DND-41 (cell line): ENCODE data around the gene LEUTX.

Source experiments
- ATAC-seq: fragments of 200-7000 bp; cut with Tn5 transposase; 3 replicates; pipeline ENCODE4 v1.9.1; 2021; ENCODE audit warnings: low read depth; ENCODE audit not compliant: insufficient read depth
- DNase-seq: peaks from one replicate; pipeline ENCODE4 v3.0.0-alpha.2; 2020
- H2AFZ ChIP-seq: 2 replicates; pipeline ENCODE4 v1.6.0; 2012; ENCODE audit warnings: low read depth, low read length
- H3K27ac ChIP-seq: 2 replicates; pipeline ENCODE4 v1.5.1; 2012; ENCODE audit warnings: low read length, inconsistent platforms
- H3K27me3 ChIP-seq: fragments of 200-600 bp; sonication (generic); 2 replicates; pipeline ENCODE4 v1.6.0; 2012; ENCODE audit warnings: low read length, mild to moderate bottlenecking, inconsistent platforms; ENCODE audit not compliant: insufficient read depth, poor library complexity
- H3K36me3 ChIP-seq: 2 replicates; pipeline ENCODE4 v1.5.1; 2012; ENCODE audit warnings: low read length, inconsistent platforms; ENCODE audit not compliant: insufficient read depth
- H3K4me1 ChIP-seq: 2 replicates; pipeline ENCODE4 v1.5.1; 2012; ENCODE audit warnings: mild to moderate bottlenecking, low read length; ENCODE audit not compliant: insufficient read depth
- H3K4me2 ChIP-seq: 2 replicates; pipeline ENCODE4 v1.6.0; 2012; ENCODE audit warnings: mild to moderate bottlenecking, moderate library complexity, low read length, inconsistent platforms; ENCODE audit not compliant: insufficient read depth
- H3K4me3 ChIP-seq, 2 experiments: fragments of 200-600 bp in 1 of 2; shearing (Covaris generic) in 1 of 2; 2 replicates each; pipeline ENCODE4 v1.5.1; 2012 to 2016; ENCODE audit warnings: inconsistent platforms in 2 of 2, low read length in 2 of 2, mild to moderate bottlenecking in 2 of 2, low read depth in 1 of 2, moderate library complexity in 1 of 2
- H3K79me2 ChIP-seq: 2 replicates; pipeline ENCODE4 v1.6.0; 2012; ENCODE audit warnings: low read length, inconsistent platforms; ENCODE audit not compliant: insufficient read depth
- H3K9ac ChIP-seq: 2 replicates; pipeline ENCODE4 v1.6.0; 2012; ENCODE audit warnings: low read depth, mild to moderate bottlenecking, inconsistent platforms, low read length, moderate library complexity
- H3K9me3 ChIP-seq: 2 replicates; pipeline ENCODE4 v1.5.1; 2012; ENCODE audit warnings: low read length, moderate library complexity, mild to moderate bottlenecking, inconsistent platforms; ENCODE audit not compliant: insufficient read depth, severe bottlenecking
- H4K20me1 ChIP-seq: 2 replicates; pipeline ENCODE4 v1.6.0; 2012; ENCODE audit warnings: low read length; ENCODE audit not compliant: insufficient read depth
- CTCF ChIP-seq: IDR thresholded peaks from 2 replicates; pipeline ENCODE4 v1.5.1; 2012; ENCODE audit warnings: borderline replicate concordance, low read length, moderate library complexity, mild to moderate bottlenecking; ENCODE audit not compliant: poor library complexity, severe bottlenecking; ENCODE audit errors: extremely low read depth
- EZH2 ChIP-seq: IDR thresholded peaks from 3 replicates; pipeline ENCODE4 v1.6.1; 2012; ENCODE audit warnings: borderline replicate concordance, low read depth, mild to moderate bottlenecking, moderate library complexity, low read length, inconsistent platforms; ENCODE audit not compliant: severe bottlenecking

The LEUTX gene

GRCh38 chr19:39745643-39746042 lies 33.0 kb upstream of the LEUTX start:
- no peak overlapping the region for H3K4me3 ChIP-seq
- H3K4me2 ChIP-seq: no peak overlapping the region
- H3K27ac ChIP-seq: no peak overlapping the region
- no peaks in the 10 kb centered on the region for H4K20me1 ChIP-seq
- no peak for DNase-seq
- peaks cover 9% of the 10 kb centered on the region for H3K27me3 ChIP-seq
- H3K4me1 ChIP-seq: no peaks in the 10 kb centered on the region
- no peaks in the 10 kb centered on the region for H3K36me3 ChIP-seq
- TF ChIP-seq CTCF (no peak), EZH2 (no peak)
- no peaks in the 10 kb centered on the region for H3K9me3 ChIP-seq
- H3K9ac ChIP-seq: no peak overlapping the region
- H3K79me2 ChIP-seq: no peaks in the 10 kb centered on the region
- no peak overlapping the region for H2AFZ ChIP-seq
- ATAC-seq: no peak

GRCh38 chr19:39746836-39747529 lies 31.7 kb upstream of the LEUTX start:
- no peak for DNase-seq

GRCh38 chr19:39749981-39750380 lies 28.7 kb upstream of the LEUTX start:
- H3K4me3 ChIP-seq: no peak overlapping the region
- H3K9ac ChIP-seq: no peak overlapping the region
- DNase-seq (no peak), ATAC-seq (no peak)
- no peaks in the 10 kb centered on the region for H3K4me1 ChIP-seq
- H2AFZ ChIP-seq: no peak overlapping the region
- no peak overlapping the region for H3K27ac ChIP-seq
- H3K9me3 ChIP-seq: no peaks in the 10 kb centered on the region
- TF ChIP-seq CTCF: no peak
- TF ChIP-seq EZH2: no peak
- no peaks in the 10 kb centered on the region for H3K79me2 ChIP-seq
- H3K36me3 ChIP-seq: no peaks in the 10 kb centered on the region
- H3K27me3 ChIP-seq: peaks cover 19% of the 10 kb centered on the region
- no peaks in the 10 kb centered on the region for H4K20me1 ChIP-seq
- no peak overlapping the region for H3K4me2 ChIP-seq

More at GRCh38 chr19:39746836-39747529, 31.7 kb upstream of the LEUTX start:
- Histone ChIP-seq H3K36me3 (no peaks in the 10 kb centered on the region), H3K27ac (no peak overlapping the region), H3K9ac (no peak overlapping the region), H4K20me1 (no peaks in the 10 kb centered on the region), H3K9me3 (no peaks in the 10 kb centered on the region), H3K27me3 (peaks cover 11% of the 10 kb centered on the region), H3K4me3 (no peak overlapping the region), H3K4me2 (no peak overlapping the region), H3K79me2 (no peaks in the 10 kb centered on the region), H2AFZ (no peak overlapping the region), H3K4me1 (no peaks in the 10 kb centered on the region)
- TF ChIP-seq EZH2 (no peak), CTCF (no peak)
- ATAC-seq: no peak

DNA sequence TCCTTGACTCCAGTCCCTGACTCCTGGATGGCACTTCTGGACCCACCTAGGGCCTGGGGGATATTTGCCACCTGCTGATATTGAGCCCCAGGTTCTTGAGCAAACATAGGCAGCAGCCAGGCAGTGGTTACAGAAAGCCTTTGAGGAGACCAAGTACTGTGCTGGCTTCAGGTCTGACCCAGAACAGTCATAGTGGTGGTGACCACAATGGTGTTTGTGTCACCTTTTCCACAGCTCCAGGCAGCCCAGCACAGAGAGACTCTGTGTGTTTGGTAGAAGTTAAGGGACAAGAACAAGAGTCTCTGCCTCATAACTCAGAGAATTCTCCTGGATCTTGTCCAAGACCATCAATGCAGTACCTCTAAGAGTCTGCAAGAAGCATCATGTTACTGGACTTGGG lies 26.3 kb upstream of the LEUTX start:
- H3K27me3 ChIP-seq: peaks cover 26% of the 10 kb centered on the region
- no peaks in the 10 kb centered on the region for H3K79me2 ChIP-seq
- ATAC-seq (no peak), DNase-seq (no peak)
- no peaks in the 10 kb centered on the region for H4K20me1 ChIP-seq
- H3K27ac ChIP-seq: no peak overlapping the region
- H3K36me3 ChIP-seq: no peaks in the 10 kb centered on the region
- no peaks in the 10 kb centered on the region for H3K9me3 ChIP-seq
- H3K4me1 ChIP-seq: no peaks in the 10 kb centered on the region
- no peak overlapping the region for H2AFZ ChIP-seq
- no peak overlapping the region for H3K9ac ChIP-seq
- no peak for TF ChIP-seq CTCF
- TF ChIP-seq EZH2: no peak
- H3K4me3 ChIP-seq: no peak overlapping the region
- no peak overlapping the region for H3K4me2 ChIP-seq
